Erythroblast (primary cell): Measurements from ENCODE around the gene ST6GALNAC4.
A peak's percentile ranks its signal among the peaks of the same experiment; 100 is the strongest.

ENCODE experiments used
- DNase-seq, 2 experiments: peaks; one replicate each; lab custom pipeline; 2025; lab: John Stamatoyannopoulos, UW
- GATA1 ChIP-seq: IDR thresholded peaks from 2 replicates; pipeline ENCODE4 v1.6.1; 2011; ENCODE audit warnings: low read depth, mild to moderate bottlenecking, control low read depth, low read length, moderate library complexity
- POLR2A ChIP-seq: IDR thresholded peaks from 2 replicates; pipeline ENCODE4 v1.6.1; 2011; ENCODE audit warnings: mild to moderate bottlenecking, low read length

ST6GALNAC4 gene

DNA sequence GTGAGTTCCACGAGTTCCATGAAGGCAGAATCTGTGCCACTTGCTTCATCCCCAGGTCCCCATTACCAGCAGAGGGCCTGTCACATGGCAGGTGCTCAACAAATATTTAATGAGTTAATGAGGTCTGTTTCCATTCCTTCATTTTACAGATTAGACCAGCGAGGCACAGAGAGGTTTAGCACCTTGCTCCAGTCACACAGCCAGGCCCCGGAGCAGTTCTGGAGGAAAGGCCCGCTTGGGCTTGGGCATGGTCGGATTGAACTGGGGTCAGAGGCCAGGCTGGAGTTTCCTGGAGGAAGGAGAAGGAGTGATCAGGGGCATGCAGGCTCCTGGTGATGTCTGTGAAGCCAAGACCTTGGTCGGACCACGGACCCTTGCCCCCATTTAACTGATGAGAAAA is 4.0 kb upstream of the ST6GALNAC4 start:
- TF ChIP-seq POLR2A (no peak), GATA1 (no peak)
- DNase-seq, result no peak

- TF ChIP-seq POLR2A (no peak), GATA1 (no peak)
- peak; percentile 46 to 79 for DNase-seq
Observed at GRCh38 chr9:127919253-127919815, 2.5 kb upstream of the ST6GALNAC4 start.

- no peak for TF ChIP-seq GATA1
- no peak for TF ChIP-seq POLR2A
- DNase-seq, result peak; percentile 61 to 75
Observed at GRCh38 chr9:127918183-127919107, 1.6 kb upstream of the ST6GALNAC4 start.

- DNase-seq, result no peak
- TF ChIP-seq POLR2A (no peak), GATA1 (no peak)
Observed at GRCh38 chr9:127917603-127918002, 762 bp upstream of the ST6GALNAC4 start.

- no peak for TF ChIP-seq POLR2A
- TF ChIP-seq GATA1, result no peak
- peak; percentile 40 to 51 for DNase-seq
Observed at GRCh38 chr9:127915801-127916719, 781 bp downstream of the ST6GALNAC4 start.

- DNase-seq, result peak; percentile 82 to 84
- TF ChIP-seq GATA1, result no peak
- TF ChIP-seq POLR2A, result peak; percentile 29
Observed at GRCh38 chr9:127915325-127915752, 1.5 kb downstream of the ST6GALNAC4 start.

DNA sequence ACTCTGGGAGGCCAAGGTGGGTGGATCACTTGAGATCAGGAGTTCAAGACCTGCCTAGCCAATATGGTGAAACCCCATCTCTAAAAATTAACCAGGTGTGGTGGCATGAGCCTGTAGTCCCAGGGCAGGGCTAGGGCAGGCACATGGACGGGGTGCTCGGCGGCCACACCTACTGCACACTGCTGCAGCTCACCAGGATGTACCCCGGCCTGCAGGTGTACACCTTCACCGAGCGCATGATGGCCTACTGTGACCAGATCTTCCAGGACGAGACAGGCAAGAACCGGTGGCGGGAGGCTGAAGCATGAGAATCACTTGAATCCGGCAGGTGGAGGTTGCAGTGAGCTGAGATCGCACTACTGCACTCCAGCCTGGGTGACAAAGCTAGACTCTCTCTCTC is 3.2 kb downstream of the ST6GALNAC4 start:
- TF ChIP-seq POLR2A (no peak), GATA1 (no peak)
- no peak for DNase-seq

DNA sequence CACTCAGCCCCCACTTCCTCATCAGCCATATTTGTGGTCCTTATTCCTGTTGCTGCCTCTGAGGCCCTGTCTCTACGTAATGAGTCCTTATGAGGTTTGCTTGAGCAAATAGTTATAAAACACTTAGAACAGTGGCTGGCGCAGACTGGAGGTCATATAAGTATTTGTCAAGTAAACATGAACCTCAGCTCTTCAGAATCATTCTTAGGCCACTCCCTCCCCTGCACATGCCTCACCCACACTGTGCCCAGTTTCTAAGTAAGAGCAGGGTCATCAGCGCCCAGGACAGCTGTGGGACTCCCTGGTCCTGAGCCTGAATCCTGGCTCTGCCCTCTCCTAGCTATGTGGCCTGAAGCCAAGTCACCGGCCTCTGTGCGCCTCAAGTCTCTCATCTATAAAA is 4.0 kb downstream of the ST6GALNAC4 start:
- DNase-seq, result no peak

GRCh38 chr9:127912296-127912695 is 4.5 kb downstream of the ST6GALNAC4 start:
- TF ChIP-seq GATA1 (no peak), POLR2A (no peak)

More for the DNA sequence above, 4.0 kb downstream of the ST6GALNAC4 start:
- TF ChIP-seq POLR2A (no peak), GATA1 (no peak)

GRCh38 chr9:127910613-127911205 is 6.1 kb downstream of the ST6GALNAC4 start:
- TF ChIP-seq GATA1 (no peak), POLR2A (no peak)
- peak; percentile 56 to 62 for DNase-seq

More at GRCh38 chr9:127912296-127912695, 4.5 kb downstream of the ST6GALNAC4 start:
- DNase-seq, result no peak

DNA sequence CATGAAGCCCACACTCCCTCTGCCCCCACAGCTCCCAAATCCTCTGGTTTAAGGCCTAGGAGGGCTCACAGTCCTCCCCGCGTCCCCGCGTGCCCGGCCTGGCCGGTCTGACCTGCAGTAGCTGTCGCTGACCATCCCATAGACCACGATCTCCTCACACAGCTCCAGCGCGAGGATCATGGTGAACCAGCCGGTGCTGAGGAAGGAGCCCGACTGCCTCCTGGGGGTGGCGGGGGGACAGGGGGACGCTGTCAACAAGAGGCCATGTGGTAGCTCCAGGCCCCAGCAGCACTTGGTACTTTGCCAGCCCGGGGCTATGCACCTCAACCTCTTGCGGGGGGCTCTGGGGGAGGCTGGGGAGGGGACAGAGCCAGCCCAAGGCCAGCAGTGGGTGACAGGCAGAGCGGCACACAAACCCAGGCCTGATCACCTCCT is 7.0 kb downstream of the ST6GALNAC4 start:
- TF ChIP-seq POLR2A (no peak), GATA1 (no peak)
- no peak for DNase-seq

GRCh38 chr9:127908660-127908926 is 8.2 kb downstream of the ST6GALNAC4 start:
- no peak for TF ChIP-seq GATA1
- no peak for TF ChIP-seq POLR2A

More at GRCh38 chr9:127908660-127908926, 8.2 kb downstream of the ST6GALNAC4 start:
- DNase-seq, result no peak
